ENCODE data around the gene LRP1B.

DNA sequence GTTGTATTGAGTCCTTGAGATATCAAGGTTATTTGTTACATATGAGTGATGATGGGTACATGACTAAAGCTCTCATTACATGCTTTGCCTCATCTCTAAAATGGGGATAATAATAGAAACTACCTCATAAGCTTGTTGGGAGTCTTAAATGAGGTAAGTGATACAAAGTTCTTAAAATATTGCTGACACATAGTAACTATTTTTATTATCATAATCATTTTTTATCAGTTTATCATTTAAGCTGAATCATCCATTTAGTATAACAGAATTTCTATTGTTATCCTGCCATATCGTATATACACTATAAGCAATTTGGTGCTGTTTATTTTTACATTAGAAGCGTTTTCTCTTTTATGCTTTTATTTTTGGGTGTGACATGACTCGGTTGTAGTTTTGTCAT is 871.1 kb downstream of the LRP1B start:
- TF ChIP-seq CTCF (IDR thresholded peaks at IDR 0.05) (no peak), POLR2A (IDR thresholded peaks at IDR 0.05) (no peak)

All from tibial nerve (tissue), 3 donors.